ENCODE results near the gene ZXDC. TPM values are rescaled to one million over a fixed set of nuclear protein-coding genes. Genes with fewer than 3 reads are reported as not detected.

ZXDC gene
- total RNA-seq, 1 experiment from 2014 or later: 12.2 TPM

DNA sequence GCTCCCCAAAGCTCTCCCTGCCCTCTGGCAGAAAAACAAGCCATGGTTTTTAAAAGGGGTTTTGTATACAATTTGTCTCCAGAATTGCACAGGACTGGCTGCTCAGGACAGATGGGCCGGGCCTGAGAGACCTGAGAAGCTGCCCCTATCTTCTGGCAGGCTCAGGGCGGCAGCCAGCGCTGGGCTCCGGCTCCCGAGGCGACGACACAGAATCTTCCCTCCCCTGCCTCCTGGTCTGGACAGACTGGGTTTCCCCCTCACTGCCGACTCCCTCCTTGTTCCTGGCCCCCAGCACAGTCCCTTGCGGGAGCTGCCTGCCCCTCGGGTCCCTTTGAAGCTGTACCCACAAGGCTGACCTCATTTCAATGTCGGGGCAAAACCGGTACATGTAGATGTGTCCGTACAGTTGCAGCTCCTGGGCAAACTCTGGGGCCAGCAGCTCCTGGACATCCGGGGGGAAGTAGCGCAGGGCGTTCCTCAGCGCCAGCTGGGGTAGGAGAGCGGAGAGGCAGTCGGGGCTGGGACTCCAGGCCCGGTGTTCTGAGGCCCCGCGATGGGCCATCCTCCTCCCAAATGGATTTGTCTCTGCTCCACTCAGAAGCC lies 34.7 kb upstream of the ZXDC start:
- DNase-seq (ENCODE audit: low spot score): no peak

DNA sequence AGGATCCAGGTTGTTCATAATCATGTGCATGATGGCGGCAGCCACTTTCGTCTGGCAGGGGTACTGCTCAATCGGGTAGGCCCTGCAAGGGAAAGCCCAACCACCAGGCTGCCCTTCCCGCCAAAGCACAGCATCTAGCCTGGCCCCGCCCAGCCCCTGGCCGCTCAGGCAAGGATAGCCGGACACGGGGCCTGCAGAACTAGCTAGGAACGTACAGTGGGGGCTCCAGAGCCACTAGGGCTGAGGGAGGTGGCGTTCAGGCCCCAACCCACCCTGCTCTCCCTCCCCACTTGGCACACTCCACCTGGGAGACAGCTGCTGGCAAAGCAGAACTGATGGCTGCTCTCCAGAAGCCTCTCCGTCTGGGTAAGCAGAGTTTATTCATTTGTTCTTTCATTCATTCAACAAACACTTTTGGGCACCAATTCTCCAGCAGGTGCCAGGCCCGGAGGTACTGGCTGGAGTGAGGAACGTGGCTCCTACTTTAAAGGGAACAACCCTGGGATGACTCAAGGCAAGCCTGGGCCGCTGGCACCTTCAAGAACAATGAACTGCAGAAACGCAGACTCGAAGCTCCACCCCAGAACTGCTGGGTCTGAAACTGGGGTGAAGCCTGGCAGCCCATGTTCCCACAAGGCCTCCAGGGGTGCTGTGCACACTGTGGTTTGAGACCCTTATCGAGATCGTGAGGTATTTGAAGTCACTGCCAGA lies 34.1 kb upstream of the ZXDC start:
- DNase-seq (ENCODE audit: low spot score): no peak

DNA sequence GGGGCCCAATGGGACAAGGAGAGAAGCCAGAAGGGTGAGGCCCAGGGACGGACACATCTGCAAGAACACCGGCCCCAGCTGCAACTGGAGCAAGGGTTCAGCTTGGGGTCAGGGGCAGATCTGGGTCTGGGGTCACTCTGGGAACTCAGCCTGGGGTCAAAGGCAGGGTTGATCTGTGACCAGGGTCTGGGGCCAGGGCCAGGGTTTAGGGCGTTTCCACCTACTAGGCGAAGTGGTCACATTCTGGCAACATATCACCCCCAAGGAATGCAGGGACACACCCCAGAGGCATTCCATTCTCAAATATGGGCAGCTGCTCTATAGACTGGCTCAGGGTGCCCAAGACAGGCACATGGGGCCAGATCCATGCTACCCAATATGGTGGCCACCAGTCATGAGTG lies 32.9 kb upstream of the ZXDC start:
- no peak for DNase-seq (ENCODE audit: low spot score)

DNA sequence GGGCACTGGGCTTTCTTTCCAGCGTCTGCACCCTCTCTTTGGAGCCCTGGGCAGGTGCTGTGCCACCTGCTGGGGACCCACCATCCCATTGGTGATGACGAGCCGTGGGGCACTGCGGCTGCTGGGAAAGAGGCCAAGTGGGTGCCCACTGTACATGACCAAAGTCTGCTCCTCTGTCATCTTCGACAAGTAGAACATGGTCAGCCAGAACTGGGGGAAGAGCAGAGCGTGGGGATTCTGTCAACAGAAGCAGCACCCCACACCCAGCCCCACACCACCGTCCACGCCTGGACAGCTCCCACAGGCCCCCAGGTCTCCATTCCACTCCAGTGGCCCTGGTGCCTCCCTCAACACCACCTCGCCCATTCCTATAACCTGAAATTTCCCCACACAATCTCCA lies 32.2 kb upstream of the ZXDC start:
- no peak for DNase-seq (ENCODE audit: low spot score)

DNA sequence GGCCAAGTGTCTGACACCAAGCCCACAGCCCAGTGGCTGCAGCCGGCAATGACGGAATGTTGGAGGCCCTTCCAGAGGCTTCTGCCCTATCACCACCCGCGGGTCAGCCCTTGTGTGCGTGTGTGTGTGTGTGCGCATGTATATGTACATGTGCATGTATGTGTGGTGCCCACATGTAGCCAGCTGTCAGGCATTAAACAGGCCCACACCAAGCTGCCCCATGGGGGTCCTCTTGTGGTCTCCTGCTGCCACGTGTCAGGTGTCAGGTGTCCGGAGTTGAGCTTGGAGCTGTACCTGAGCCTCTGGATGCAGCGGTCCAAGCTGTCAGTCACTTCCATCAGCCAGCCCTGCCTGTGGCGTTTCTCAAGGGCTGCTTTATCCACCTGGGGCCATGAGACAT lies 28.0 kb upstream of the ZXDC start:
- no peak for DNase-seq (ENCODE audit: low spot score)

DNA sequence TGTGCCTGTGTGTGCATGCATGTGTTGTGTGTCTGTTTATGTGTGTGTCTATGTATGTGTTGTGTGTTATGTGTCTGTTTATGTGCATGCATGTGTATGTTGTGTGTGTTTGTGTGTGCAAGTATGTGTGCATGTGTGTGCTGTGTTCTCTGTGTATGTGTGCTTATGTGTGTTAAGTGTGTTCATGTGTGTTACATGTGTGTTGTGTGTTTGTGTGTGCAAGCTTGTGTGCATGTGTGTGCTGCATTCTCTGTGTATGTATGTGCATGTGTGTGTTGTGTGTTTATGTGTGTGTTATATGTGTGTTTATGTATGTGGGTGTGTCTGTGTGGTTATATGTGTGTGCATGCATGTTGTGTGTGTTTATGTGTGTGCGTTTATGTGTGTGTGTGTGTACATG lies 27.0 kb upstream of the ZXDC start:
- no peak for DNase-seq (ENCODE audit: low spot score)

DNA sequence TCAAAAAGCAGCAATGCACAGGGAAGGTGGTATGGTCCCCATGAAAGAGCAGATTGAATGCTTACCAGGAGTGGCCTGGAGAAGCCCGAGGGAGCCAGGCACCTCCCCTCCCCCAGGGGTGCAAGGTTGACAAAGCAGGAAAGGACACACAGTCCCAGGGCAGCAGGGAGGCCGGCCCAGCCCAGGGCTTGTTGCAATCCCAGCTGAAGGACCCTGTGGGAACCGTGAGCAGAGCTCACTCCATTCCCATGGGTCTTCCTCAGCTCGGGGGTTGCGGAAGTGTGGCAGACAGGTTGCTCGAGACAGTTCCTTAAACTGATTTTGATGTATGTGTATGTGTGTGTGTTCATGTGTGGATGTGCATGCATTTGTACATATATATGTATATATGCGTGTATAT lies 26.0 kb upstream of the ZXDC start:
- DNase-seq (ENCODE audit: low spot score): no peak

DNA sequence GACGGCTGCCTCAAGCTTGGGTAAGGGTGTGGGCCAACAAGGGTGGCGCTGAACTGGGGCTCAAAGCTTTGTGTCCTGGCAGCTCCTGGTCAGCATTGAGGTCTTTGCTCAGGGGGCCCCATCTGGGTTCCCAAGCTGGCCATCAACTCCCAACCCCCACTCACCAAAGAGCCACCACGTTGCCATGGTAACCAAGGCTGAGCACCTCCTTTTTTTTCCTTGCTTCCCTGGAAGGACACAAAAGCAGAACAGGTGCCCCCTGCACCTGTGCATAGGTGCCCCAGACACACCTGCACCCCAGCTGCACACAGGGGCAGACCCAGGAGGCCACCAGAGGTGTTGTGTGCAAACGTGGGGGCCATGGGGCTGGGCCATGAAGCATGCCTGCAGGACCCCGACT lies 25.4 kb upstream of the ZXDC start:
- DNase-seq (ENCODE audit: low spot score): no peak

DNA sequence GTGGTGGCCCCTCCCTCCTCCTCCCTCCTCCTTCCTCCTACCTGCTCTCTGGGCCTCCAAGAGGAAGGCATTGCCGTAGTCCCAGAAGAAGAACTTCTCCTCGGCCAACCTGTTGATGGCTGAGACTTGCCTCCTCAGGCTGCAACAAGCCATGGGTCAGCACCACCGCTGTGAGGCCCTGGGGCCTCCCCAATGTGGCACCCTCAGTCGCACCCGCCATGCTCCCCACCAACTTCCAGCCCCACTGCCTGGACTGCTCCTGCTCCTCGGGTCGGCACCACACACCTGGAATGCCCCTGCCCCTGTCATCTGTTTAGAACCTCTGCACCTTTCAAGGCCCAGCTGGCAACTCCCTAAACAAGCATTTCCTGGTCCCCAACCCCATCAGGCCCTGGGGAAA lies 24.3 kb upstream of the ZXDC start:
- DNase-seq (ENCODE audit: low spot score): no peak

DNA sequence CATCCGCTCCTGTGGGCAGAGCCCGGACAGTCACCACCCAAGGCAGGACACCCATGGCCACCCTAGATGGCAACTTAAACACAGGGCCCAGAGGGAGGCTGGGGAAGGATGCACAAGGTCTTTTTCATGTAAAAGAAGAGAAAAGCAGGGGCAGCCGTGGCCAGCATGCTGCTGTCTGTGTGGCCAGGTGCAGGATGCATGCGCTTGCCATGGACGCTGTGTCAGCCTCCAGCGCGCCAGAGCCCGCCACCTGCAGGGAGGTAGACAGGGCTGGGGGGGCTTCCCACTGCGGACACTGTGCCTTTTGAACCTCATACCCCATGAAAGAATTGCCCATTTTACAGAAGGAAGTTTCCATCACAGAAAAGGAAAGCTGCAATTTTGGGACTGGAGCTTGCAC lies 23.7 kb upstream of the ZXDC start:
- no peak for DNase-seq (ENCODE audit: low spot score)

DNA sequence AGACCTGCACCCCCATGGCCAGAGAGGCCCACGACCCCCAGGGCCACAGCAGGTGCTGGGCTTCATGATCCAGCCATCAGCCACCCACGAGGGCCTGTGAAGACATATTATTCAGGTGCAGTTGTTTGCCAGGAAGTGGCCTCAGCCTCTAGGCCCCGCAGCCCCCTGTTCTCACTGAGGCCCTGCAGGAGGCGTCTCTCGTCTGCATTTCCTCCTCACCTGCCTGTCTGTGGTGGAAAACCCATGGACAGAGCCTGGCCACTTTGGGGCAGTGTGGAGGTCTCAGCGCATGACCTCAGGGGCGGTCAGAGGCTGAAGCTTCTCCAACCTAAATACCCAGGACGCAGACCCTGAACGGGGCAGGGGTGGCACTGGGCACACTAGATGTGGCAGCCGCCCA lies 23.2 kb upstream of the ZXDC start:
- DNase-seq (ENCODE audit: low spot score): no peak

DNA sequence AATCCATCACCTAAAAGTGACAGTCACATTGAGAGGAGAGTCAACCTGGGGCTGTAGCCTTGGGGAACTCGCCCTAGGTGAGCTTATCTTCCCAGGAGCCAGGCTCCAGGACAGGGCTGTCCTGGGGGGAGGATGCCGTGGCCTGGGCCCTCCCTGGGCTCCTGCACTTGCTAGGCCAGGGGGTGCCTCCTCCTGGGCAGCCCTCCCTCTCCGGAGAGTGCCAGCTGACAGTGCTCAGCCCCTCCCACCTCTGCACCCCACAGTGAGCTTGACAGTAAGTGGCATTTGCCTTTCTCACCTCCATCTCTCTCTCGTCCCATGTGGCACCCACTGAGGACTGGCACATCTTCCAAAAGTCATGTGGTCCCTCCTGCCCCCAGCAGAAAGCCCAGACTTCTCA lies 22.8 kb upstream of the ZXDC start:
- no peak for DNase-seq (ENCODE audit: low spot score)

DNA sequence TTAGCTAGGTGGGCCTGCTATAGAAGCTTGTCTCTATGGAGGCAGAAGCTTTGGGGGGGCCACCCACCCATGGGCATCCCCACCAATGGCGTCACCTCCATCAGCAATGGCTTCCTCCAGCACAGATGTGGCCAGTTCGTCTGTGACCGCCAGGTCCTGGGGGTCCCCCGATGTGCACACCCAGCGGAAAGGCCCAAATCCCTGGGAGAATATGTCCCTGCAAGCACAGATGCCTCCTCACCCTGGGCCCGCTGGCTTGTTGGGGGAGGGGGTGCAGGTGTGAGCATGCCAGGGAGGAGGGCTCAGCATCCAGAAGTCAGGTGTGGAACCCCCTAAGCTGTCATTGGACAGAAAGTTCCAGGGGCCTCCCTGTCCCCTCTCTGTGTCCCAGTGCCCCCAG lies 22.3 kb upstream of the ZXDC start:
- DNase-seq (ENCODE audit: low spot score): no peak

DNA sequence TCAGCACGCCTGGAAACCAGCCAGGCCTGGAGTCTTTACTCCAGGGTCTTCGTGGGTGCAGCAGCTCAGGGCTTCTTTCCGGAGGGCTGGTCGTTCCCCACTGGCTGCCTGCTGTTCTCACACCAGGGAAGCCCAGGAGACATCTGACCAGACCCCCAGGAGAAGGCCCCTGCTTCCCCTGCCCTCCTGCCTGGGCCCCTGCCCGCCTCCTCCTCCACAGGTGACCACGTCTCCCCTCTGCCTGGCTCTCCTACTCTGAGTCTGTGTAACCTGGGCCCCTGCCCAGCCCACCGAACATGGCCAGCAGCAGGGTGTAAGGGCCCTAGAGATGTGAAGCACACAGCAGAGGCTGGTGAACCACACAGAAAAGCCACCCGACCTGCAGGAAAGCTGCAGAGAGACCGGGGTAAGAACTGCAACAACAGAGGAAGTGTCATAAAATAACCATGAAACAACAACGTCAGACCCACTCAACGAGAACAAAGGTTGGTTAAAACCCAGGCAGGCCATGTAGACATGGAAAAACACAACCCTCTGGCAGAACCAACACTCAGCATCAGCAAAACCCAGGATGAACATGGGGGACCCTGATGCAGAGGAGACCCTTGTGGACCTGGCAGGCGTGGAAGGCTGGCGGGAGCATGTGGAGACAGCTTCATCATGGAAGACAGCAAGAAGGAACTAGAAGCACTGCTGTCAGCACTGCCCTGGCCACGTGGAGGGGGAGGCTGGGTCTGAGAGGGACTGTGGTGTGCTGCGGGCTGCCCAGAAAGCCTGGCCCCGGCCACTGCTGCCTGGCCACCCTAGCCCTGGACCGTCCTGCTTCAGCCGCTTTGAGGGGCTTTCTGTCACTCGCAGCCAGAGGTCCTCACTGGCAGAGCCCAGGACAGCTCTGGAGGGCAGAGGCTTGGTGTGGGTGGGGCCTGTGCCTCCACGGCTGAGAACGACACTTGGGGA lies 21.5 kb upstream of the ZXDC start:
- no peak for DNase-seq (ENCODE audit: low spot score)

DNA sequence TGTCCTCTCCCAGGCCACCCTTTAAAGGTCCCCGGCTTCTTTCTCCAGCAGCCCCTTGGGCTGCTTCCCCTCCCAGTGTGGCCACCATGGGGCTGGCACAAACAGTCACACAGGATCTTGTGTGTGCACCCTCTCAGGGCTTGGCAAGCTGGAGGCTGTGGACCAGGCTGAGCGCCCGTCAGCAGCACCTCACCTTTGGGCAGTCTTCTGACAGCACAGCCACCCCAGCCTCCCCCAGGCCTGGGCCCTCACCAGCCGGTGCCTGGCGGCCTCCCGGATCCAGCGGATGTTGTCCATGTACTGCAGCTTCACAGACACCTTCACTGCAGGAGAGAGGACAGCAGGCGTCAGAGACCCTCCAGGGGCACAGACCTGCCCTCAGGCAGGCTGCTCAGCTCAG lies 20.1 kb upstream of the ZXDC start:
- no peak for DNase-seq (ENCODE audit: low spot score)

DNA sequence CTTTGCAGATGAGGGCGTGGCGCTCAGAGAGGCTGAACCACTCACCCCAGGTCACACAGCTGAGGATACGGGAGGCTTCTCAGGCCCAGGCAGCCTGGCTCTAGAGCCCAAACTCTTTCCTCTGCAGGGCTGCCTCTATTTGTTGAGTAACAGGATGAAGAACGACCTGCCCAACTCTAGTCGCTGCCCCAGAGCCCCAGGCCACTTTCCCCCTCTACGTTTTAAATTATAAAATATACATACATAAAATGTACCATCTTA lies 19.2 kb upstream of the ZXDC start:
- DNase-seq (ENCODE audit: low spot score): no peak

DNA sequence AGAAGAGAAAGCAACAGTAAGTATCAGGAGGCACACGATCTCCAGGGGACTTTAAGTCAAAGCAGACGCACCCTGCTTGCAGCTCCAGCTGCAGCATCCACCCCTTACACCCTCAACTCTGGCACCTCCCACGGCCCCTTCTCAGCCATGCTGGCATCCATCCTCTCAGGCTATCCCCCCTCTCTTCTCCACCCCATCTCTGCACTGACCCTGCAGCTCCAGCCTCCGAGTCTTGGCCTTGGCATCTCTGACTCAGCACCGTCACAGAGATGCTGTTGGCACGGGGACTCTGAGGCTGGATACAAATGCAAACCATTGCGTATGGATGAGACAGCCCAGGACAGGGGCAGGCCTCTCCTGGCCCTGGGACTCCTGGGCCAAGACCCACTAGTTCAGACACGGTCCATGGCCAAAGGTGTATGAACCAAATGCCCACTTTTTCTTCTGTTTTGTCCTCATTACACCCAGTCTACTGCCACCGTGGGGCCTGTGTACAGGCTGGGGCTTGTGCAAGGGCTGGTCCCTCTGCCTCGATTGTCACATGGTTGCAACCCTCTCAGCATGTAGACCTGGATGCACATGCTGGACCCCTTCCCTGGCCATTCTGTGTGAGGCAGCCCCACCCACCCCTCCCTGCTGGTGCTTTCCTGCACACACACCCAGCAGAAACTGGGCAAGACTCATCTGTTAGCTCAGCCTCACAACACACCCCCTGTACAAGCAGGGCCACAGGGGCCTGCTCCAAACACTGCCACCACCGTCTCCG lies 18.7 kb upstream of the ZXDC start:
- DNase-seq (ENCODE audit: low spot score): no peak

DNA sequence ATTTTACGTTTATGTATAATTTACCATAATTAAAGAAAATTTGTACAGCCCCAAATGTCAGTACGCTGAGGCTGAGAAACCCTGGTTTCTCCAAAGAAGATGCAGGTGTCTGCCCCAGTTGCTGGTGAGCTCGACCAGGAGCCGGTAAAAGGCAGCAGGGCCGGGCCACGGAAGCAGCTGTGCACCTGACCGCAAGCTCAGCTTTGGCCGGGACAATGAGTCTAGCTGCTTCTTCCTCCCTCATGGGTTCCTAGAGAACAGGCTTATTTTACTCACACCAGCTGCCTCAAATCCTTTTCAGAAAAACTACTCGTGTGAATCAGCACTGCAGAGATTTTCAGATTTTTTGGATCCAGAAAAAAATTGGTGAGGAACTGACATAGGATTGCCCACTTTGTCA lies 18.0 kb upstream of the ZXDC start:
- no peak for DNase-seq (ENCODE audit: low spot score)

DNA sequence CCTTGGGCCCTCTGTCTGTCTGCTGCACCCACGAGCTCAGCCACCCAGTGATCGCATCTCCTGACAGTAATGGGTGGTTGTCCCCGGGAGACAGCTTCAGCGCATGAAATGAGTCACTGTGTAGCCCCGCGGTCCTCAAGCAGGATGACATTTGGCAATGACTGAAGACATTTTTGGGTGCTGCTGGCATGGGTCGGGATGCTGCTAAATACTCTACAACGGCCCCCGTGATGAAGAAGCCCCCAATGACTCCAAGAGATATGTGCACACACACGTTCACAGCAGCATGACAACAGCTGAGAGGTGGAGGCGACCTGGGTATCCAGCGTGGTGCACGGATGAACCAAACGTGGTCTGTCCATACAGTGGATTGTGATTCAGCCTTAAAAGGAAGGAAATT lies 17.4 kb upstream of the ZXDC start:
- DNase-seq (ENCODE audit: low spot score): no peak

DNA sequence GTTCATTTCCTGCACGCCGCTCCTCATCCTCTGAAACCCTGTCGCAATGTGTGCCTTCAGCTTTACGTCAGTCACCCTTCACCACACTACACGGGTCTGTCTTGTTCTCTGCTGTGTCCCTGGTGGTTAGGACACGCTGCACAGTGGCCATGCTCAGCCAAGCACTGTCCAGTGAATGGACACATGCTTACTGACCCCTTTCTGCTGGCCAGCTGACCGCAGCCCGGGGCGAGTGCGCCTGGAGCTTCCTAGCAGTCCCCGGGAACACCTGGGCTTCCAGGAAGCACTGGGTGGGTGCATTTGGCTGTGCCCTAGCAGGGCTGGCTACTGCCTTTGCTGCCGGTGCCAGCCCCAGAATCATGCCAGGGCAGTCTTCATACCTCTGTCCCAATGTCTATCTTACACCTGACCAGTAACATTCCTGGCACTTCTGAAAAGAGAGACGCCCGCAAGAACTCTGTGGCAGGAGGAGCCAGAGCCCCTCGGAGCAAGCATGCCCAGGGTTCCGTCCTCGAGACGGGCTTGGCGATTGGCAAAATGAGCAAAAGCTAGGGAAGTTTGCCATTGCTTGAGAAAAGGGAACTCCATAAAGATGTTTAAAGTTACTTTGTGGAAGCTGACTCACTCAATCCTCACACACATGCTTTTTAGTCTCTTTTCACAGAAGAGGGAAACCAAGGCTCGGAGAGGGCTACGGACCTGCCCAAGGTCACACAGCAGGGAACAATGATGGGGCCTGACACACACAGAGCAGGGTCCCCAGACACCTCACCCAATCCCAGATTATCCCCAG lies 15.7 kb upstream of the ZXDC start:
- no peak for DNase-seq (ENCODE audit: low spot score)

DNA sequence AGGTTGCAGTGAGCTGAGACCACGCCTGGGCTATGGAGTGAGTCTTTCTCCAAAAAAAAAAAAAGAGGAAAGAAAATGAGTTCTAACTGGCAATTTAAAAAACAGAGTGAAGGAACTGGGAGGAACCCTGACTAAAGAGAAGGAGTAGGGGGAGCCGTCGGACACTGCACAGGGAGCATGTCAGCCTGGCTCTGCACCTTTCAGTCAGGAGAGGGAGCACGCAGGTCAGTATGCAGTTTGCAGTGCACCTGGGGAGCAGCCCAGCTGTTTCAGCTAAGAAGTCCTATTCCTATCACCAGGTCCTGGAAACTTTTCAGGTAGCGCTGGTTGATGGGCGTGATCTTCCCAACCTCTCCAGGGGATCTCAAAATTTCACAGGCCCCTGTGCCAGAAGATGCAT lies 14.9 kb upstream of the ZXDC start:
- DNase-seq (ENCODE audit: low spot score): no peak

Data from H4 (cell line).